Large intestine (tissue), 3 donors: ENCODE measurements around the gene CACNA1C. TPM values are rescaled to one million over a fixed set of nuclear protein-coding genes. Genes with fewer than 3 reads are reported as not detected.

Experiments used
- DNase-seq, 2 donors: peaks; one replicate each; pipeline versions ENCODE4 v3.0.0 to v3.0.0-alpha.2; 2013
- H3K27ac ChIP-seq: one replicate; pipeline ENCODE4 v1.5.1; 2013; ENCODE audit warnings: low read length
- H3K27me3 ChIP-seq: 2 replicates; pipeline ENCODE4 v1.6.1; 2013; ENCODE audit warnings: low read length; ENCODE audit not compliant: control insufficient read depth, insufficient read depth
- H3K36me3 ChIP-seq: 2 replicates; pipeline ENCODE4 v1.6.1; 2013; ENCODE audit warnings: low read length; ENCODE audit not compliant: control insufficient read depth, insufficient read depth
- H3K4me1 ChIP-seq: one replicate; pipeline ENCODE4 v1.6.1; 2013; ENCODE audit warnings: low read length; ENCODE audit not compliant: control insufficient read depth, insufficient read depth
- H3K4me3 ChIP-seq: one replicate; pipeline ENCODE4 v1.5.1; 2013; ENCODE audit warnings: low read length
- H3K9me3 ChIP-seq: one replicate; pipeline ENCODE4 v1.6.1; 2013; ENCODE audit warnings: mild to moderate bottlenecking, low read depth, low read length, moderate library complexity; ENCODE audit not compliant: control insufficient read depth
- WGBS: methylation state at CpG from one replicate; pipeline ENCODE4 v1.1.5; 2013; ENCODE audit warnings: low lambda C conversion rate; ENCODE audit not compliant: insufficient coverage; 5-methylcytosine and 5-hydroxymethylcytosine counted together
- polyA plus RNA-seq: library from polyadenylated mRNA; unstranded; fragments of 120-200 nt; gene quantifications from one replicate; pipeline ENCODE4 v1.2.1, GENCODE V29; 2013

CACNA1C gene
- polyA plus RNA-seq, 1 donor, result 5.9 TPM

GRCh38 chr12:2574355-2574935, 521.7 kb downstream of the CACNA1C start:
- Histone ChIP-seq H3K9me3 (no peaks in the 10 kb centered on the region), H3K27ac (no peak overlapping the region), H3K27me3 (no peaks in the 10 kb centered on the region), H3K36me3 (no peaks in the 10 kb centered on the region), H3K4me1 (no peaks in the 10 kb centered on the region), H3K4me3 (no peak overlapping the region)
- DNase-seq, result no peak
- WGBS, result 92% methylated on average over 2 of the region's 4 CpGs

- Histone ChIP-seq H3K9me3 (no peaks in the 10 kb centered on the region), H3K4me3 (no peak overlapping the region), H3K36me3 (no peaks in the 10 kb centered on the region), H3K4me1 (no peaks in the 10 kb centered on the region), H3K27ac (no peak overlapping the region), H3K27me3 (no peaks in the 10 kb centered on the region)
- no CpG with 5 or more reads among the region's 5 CpGs for WGBS
- DNase-seq, result no peak
These were observed 522.5 kb downstream of the CACNA1C start for GRCh38 chr12:2575245-2575644.

- Histone ChIP-seq H3K27me3 (peaks cover 12% of the 10 kb centered on the region), H3K9me3 (no peaks in the 10 kb centered on the region), H3K4me1 (no peaks in the 10 kb centered on the region), H3K4me3 (no peak overlapping the region), H3K36me3 (no peaks in the 10 kb centered on the region), H3K27ac (no peak overlapping the region)
- no peak for DNase-seq
- no CpG with 5 or more reads among the region's 9 CpGs for WGBS
These were observed 525.4 kb downstream of the CACNA1C start for GRCh38 chr12:2578211-2578610.

- no peak overlapping the region for H3K27ac ChIP-seq
- DNase-seq, result no peak
- no CpG with 5 or more reads among the region's 6 CpGs for WGBS
- no peak overlapping the region for H3K4me3 ChIP-seq
- H3K9me3 ChIP-seq, result no peaks in the 10 kb centered on the region
- no peaks in the 10 kb centered on the region for H3K36me3 ChIP-seq
- no peaks in the 10 kb centered on the region for H3K4me1 ChIP-seq
- peaks cover 17% of the 10 kb centered on the region for H3K27me3 ChIP-seq
These were observed 526.0 kb downstream of the CACNA1C start for GRCh38 chr12:2578772-2579171.

- Histone ChIP-seq H3K4me1 (no peaks in the 10 kb centered on the region), H3K27ac (no peak overlapping the region), H3K9me3 (no peaks in the 10 kb centered on the region), H3K27me3 (peaks cover 28% of the 10 kb centered on the region), H3K4me3 (no peak overlapping the region), H3K36me3 (no peaks in the 10 kb centered on the region)
- no CpG with 5 or more reads among the region's 3 CpGs for WGBS
- DNase-seq, result peak in 1 of 2 donors; percentile 13
These were observed 528.0 kb downstream of the CACNA1C start for GRCh38 chr12:2580821-2581220.

GRCh38 chr12:2581293-2582045, 528.7 kb downstream of the CACNA1C start:
- H3K4me3 ChIP-seq, result no peak overlapping the region
- no peak overlapping the region for H3K27ac ChIP-seq
- no CpG with 5 or more reads among the region's 15 CpGs for WGBS
- DNase-seq, result no peak
- no peaks in the 10 kb centered on the region for H3K9me3 ChIP-seq
- no peaks in the 10 kb centered on the region for H3K4me1 ChIP-seq
- H3K36me3 ChIP-seq, result no peaks in the 10 kb centered on the region
- peaks cover 28% of the 10 kb centered on the region for H3K27me3 ChIP-seq

GRCh38 chr12:2582631-2583030, 529.8 kb downstream of the CACNA1C start:
- H3K36me3 ChIP-seq, result no peaks in the 10 kb centered on the region
- H3K4me1 ChIP-seq, result no peaks in the 10 kb centered on the region
- no peak overlapping the region for H3K27ac ChIP-seq
- peaks cover 28% of the 10 kb centered on the region for H3K27me3 ChIP-seq
- no CpG with 5 or more reads among the region's 9 CpGs for WGBS
- H3K4me3 ChIP-seq, result no peak overlapping the region
- no peak for DNase-seq
- no peaks in the 10 kb centered on the region for H3K9me3 ChIP-seq

GRCh38 chr12:2583091-2583497, 530.3 kb downstream of the CACNA1C start:
- peak; percentile 30 to 44 for DNase-seq
- H3K36me3 ChIP-seq, result no peaks in the 10 kb centered on the region
- no CpG with 5 or more reads among the region's 33 CpGs for WGBS
- H3K4me1 ChIP-seq, result no peaks in the 10 kb centered on the region
- H3K4me3 ChIP-seq, result no peak overlapping the region
- peaks cover 28% of the 10 kb centered on the region for H3K27me3 ChIP-seq
- no peaks in the 10 kb centered on the region for H3K9me3 ChIP-seq
- no peak overlapping the region for H3K27ac ChIP-seq

GRCh38 chr12:2583642-2584401, 531.0 kb downstream of the CACNA1C start:
- DNase-seq, result no peak
- Histone ChIP-seq H3K36me3 (no peaks in the 10 kb centered on the region), H3K27me3 (peaks cover 28% of the 10 kb centered on the region), H3K4me3 (no peak overlapping the region), H3K27ac (no peak overlapping the region), H3K9me3 (no peaks in the 10 kb centered on the region), H3K4me1 (no peaks in the 10 kb centered on the region)
- WGBS, result no CpG with 5 or more reads among the region's 9 CpGs

GRCh38 chr12:2586156-2587038, 533.6 kb downstream of the CACNA1C start:
- DNase-seq, result no peak
- no peaks in the 10 kb centered on the region for H3K4me1 ChIP-seq
- H3K27ac ChIP-seq, result no peak overlapping the region
- H3K27me3 ChIP-seq, result peaks cover 30% of the 10 kb centered on the region
- H3K4me3 ChIP-seq, result no peak overlapping the region
- no peaks in the 10 kb centered on the region for H3K36me3 ChIP-seq
- H3K9me3 ChIP-seq, result peaks cover under 1% of the 10 kb centered on the region
- WGBS, result 62% methylated on average over 4 of the region's 12 CpGs
